Measurements from ENCODE around the gene HDGF. TPM values are rescaled to one million over a fixed set of nuclear protein-coding genes. Genes with fewer than 3 reads are reported as not detected.
A peak's percentile ranks its signal among the peaks of the same experiment; 100 is the strongest.

The HDGF gene
- total and polyA plus RNA-seq, 3 donors from 2014 or later, result 78.2 to 133 (median 97.7) TPM

GRCh38 chr1:156727926-156728598, 23.4 kb downstream of the HDGF start, which contains the start of gene METTL25B:
METTL25B (plus strand) TSS chr1:156728469; CDS start chr1:156729105, 636 bp downstream.
- TF ChIP-seq POLR2A (IDR thresholded peaks at IDR 0.05) (no peak), CTCF (IDR thresholded peaks at IDR 0.05) (no peak)
- Histone ChIP-seq H3K27ac (peak within 1 kb of the TSS; percentile 97 to 98), H3K4me1 (peaks cover 44% of the 10 kb centered on the region), H3K4me3 (peak within 1 kb of the TSS; percentile 91), H3K27me3 (no peaks in the 10 kb centered on the region), H3K36me3 (ENCODE audit: low read depth, missing control alignments) (no peaks in the 10 kb centered on the region), H3K9me3 (no peaks in the 10 kb centered on the region)
- 1% methylated on average over 20 to 46 of the region's 46 CpGs for WGBS, 2 donors
- intact Hi-C loops (cut with DNase I; ENCODE audit: low total_unique reads), result no loop called here
- DNase-seq, result peak; percentile 89

GRCh38 chr1:156727492-156727891, 24.0 kb downstream of the HDGF start:
- Histone ChIP-seq H3K27me3 (no peaks in the 10 kb centered on the region), H3K9me3 (no peaks in the 10 kb centered on the region), H3K27ac (peak overlapping the region in 1 of 2 donors; percentile 98), H3K36me3 (ENCODE audit: low read depth, missing control alignments) (no peaks in the 10 kb centered on the region), H3K4me3 (peak overlapping the region; percentile 91), H3K4me1 (peaks cover 44% of the 10 kb centered on the region)
- WGBS, 2 donors, result 41 to 47% methylated on average over 7 of the region's 7 CpGs
- DNase-seq, result no peak
- TF ChIP-seq CTCF (IDR thresholded peaks at IDR 0.05), result no peak
- no peak for TF ChIP-seq POLR2A (IDR thresholded peaks at IDR 0.05)
- intact Hi-C loops (cut with DNase I; ENCODE audit: low total_unique reads), result no loop called here

DNA sequence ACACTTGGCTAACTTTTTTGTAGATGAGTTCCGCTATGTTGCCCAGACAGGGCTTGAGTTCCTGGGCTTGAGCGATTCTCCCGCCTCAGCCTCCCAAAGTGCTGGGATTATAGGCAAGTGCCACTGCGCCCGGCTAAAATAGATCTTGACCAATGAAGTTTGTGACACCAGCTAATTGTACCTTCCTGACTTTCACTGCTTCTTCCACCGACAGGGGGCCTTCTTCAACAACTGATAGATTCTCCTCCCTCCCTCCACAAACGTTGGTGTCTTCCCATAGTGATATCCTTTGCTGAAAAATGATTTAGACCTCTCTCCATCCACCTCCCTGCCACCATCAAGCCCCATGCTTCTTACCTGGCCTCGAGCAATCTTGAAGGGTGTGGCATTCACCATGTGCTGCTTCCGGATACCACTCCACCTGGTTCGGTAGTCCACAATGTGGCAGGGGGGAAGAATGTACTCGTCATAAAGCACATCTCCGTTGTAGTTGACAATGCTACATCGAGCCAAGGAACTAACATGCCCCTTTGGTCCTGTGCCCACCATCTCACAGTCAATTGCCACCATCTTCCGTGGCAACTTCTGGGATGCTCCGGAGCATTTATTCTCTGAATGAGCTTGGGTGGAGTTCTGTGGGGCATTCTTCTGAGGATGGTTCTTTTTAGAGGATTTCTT, 24.8 kb downstream of the HDGF start:
- H3K27me3 ChIP-seq, result no peaks in the 10 kb centered on the region
- peak overlapping the region in 1 of 2 donors; percentile 19 for H3K27ac ChIP-seq
- H3K36me3 ChIP-seq (ENCODE audit: low read depth, missing control alignments), result no peaks in the 10 kb centered on the region
- peak; percentile 75 for DNase-seq
- 48 to 59% methylated on average over 15 of the region's 15 CpGs for WGBS, 2 donors
- TF ChIP-seq CTCF (IDR thresholded peaks at IDR 0.05) (peak; percentile 18 to 54 (median 41)), POLR2A (IDR thresholded peaks at IDR 0.05) (no peak)
- intact Hi-C loops (cut with DNase I; ENCODE audit: low total_unique reads), result no loop called here
- no peaks in the 10 kb centered on the region for H3K9me3 ChIP-seq
- peaks cover 44% of the 10 kb centered on the region for H3K4me1 ChIP-seq
- H3K4me3 ChIP-seq, result no peak overlapping the region

DNA sequence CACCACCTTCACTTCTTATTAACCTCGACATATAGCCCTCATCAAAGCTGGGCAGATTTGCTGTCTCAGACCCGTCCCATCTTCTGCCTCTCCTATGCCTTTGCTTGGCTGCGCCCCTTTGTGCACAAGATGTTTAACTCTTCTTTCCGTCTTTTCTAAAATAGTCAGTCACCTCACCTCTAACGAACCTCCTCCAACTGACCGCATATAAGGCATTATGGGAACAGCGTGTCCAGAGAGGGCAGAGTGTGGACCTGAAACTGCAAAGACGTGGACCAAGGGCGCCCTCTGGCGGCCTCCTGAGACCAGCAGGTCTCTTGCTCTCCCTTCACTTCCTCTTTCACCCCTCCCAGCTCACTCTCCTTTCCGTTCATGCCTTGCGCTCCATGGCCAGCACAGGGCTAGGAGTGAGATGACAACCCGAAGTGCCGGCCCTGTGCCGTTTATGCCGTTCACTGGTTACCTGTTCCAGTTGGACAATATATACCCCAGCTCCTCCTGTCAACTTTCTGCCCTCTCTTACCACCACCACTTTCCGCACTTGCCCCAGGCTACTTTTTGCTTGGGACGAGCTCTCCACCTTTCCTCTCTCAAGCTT, 25.7 kb downstream of the HDGF start:
- peak; percentile 90 to 93 (median 93) for TF ChIP-seq CTCF (IDR thresholded peaks at IDR 0.05)
- TF ChIP-seq POLR2A (IDR thresholded peaks at IDR 0.05), result no peak
- H3K4me1 ChIP-seq, result peaks cover 44% of the 10 kb centered on the region
- no peaks in the 10 kb centered on the region for H3K27me3 ChIP-seq
- peak overlapping the region in 1 of 2 donors; percentile 19 for H3K27ac ChIP-seq
- no peaks in the 10 kb centered on the region for H3K36me3 ChIP-seq (ENCODE audit: low read depth, missing control alignments)
- H3K4me3 ChIP-seq, result peak overlapping the region in 1 of 2 donors; percentile 14
- H3K9me3 ChIP-seq, result no peaks in the 10 kb centered on the region
- intact Hi-C loops (cut with DNase I; ENCODE audit: low total_unique reads), result no loop called here
- DNase-seq, result peak; percentile 95
- 4 to 12% methylated on average over 18 of the region's 18 CpGs for WGBS, 2 donors

Data from testis (tissue), 3 donors.